Measurements from ENCODE around the gene GALNT9. TPM values are rescaled to one million over a fixed set of nuclear protein-coding genes. Genes with fewer than 3 reads are reported as not detected.
"Not testable (repeated sequence)": the region's sequence is repeated elsewhere in the genome, so short reads cannot be mapped to it uniquely, and the experiment has no call there.

Gene GALNT9
- total and polyA plus RNA-seq, 10 donors = 0.20 to 2.4 (median 0.84) TPM

DNA sequence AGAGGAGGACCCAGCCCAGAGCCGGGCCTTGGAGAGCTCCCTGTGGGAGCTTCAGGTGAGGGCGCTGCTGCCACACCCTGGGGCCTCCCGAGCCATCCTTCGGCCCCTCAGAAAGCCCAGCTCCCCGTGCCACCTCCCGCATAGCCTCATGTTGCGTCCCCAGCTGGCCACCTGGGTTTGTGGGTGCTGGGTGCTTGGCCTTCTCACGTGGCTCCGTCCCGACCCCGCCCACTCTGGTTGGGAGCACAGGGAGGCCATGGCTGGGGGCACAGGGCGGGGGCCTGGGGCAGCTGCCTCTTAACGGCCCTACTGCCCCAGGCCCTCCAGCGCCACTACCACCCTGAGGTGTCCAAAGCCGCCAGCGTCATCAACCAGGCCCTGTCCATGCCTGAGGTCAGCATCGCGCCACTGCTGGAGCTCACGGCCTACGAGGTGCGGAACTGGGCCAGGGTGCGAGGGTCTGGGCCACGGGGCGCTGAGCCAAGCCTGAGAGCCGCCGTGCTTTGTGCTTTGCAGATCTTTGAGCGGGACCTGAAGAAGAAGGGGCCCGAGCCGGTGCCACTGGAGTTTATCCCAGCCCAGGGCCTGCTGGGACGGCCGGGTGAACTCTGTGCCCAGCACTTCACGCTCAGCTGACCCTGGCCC, 177.5 kb downstream of the GALNT9 start:
- 92 to 100% (median 95%) methylated on average over 4 to 32 of the region's 32 CpGs for WGBS, 5 donors
- Histone ChIP-seq H3K36me3 (peaks cover 0 to 43% (median 33%) of the 10 kb centered on the region in 6 donors), H3K27me3 (replicated peaks in 1 of 7) (no peaks in the 10 kb centered on the region), H3K9me3 (no peaks in the 10 kb centered on the region), H3K4me3 (no peak overlapping the region), H3K27ac (no peak overlapping the region), H3K4me1 (peaks cover 7 to 30% (median 13%) of the 10 kb centered on the region in 6 donors)
- intact Hi-C loops (cut with DNase I; ENCODE audit: low total_unique reads) = loop anchor here (10.0 kb wide), 2 partner anchors 263 to 463 kb away; partner anchors contain the start of genes LRCOL1 and P2RX2
- TF ChIP-seq POLR2A (IDR thresholded peaks at IDR 0.05) (no peak), POLR2AphosphoS5 (IDR thresholded peaks at IDR 0.05) (no peak)
- TF ChIP-seq, protein P1, sequence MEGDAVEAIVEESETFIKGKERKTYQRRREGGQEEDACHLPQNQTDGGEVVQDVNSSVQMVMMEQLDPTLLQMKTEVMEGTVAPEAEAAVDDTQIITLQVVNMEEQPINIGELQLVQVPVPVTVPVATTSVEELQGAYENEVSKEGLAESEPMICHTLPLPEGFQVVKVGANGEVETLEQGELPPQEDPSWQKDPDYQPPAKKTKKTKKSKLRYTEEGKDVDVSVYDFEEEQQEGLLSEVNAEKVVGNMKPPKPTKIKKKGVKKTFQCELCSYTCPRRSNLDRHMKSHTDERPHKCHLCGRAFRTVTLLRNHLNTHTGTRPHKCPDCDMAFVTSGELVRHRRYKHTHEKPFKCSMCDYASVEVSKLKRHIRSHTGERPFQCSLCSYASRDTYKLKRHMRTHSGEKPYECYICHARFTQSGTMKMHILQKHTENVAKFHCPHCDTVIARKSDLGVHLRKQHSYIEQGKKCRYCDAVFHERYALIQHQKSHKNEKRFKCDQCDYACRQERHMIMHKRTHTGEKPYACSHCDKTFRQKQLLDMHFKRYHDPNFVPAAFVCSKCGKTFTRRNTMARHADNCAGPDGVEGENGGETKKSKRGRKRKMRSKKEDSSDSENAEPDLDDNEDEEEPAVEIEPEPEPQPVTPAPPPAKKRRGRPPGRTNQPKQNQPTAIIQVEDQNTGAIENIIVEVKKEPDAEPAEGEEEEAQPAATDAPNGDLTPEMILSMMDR (IDR thresholded peaks at IDR 0.05 in 8 of 11, conservative IDR thresholded peaks at IDR 0.05 in 3 of 11) = no peak
- DNase-seq = peak; percentile 73

- TF ChIP-seq POLR2AphosphoS5 (IDR thresholded peaks at IDR 0.05) = no peak
- TF ChIP-seq, protein P1 (IDR thresholded peaks at IDR 0.05 in 8 of 11, conservative IDR thresholded peaks at IDR 0.05 in 3 of 11) = no peak
- no peak for TF ChIP-seq POLR2A (IDR thresholded peaks at IDR 0.05)
- no peak for DNase-seq
- H3K36me3 ChIP-seq = peaks cover 0 to 49% (median 34%) of the 10 kb centered on the region in 6 donors
- intact Hi-C loops (cut with DNase I; ENCODE audit: low total_unique reads) = loop anchor here (10.0 kb wide), 2 partner anchors 264 to 464 kb away; partner anchors contain the start of genes LRCOL1 and P2RX2
- H3K4me3 ChIP-seq = no peak overlapping the region
- H3K9me3 ChIP-seq = no peaks in the 10 kb centered on the region
- 93 to 97% (median 95%) methylated on average over 28 to 36 of the region's 36 CpGs for WGBS, 5 donors
- no peak overlapping the region for H3K27ac ChIP-seq
- no peaks in the 10 kb centered on the region for H3K27me3 ChIP-seq (replicated peaks in 1 of 7)
- peaks cover 7 to 35% (median 13%) of the 10 kb centered on the region in 6 donors for H3K4me1 ChIP-seq
Measured at GRCh38 chr12:132151145-132151765, 178.1 kb downstream of the GALNT9 start.

GRCh38 chr12:132150780-132151144, 178.6 kb downstream of the GALNT9 start:
- H3K27me3 ChIP-seq (replicated peaks in 1 of 7) = no peaks in the 10 kb centered on the region
- peaks cover 8 to 40% (median 16%) of the 10 kb centered on the region in 6 donors for H3K4me1 ChIP-seq
- peaks cover 0 to 53% (median 34%) of the 10 kb centered on the region in 6 donors for H3K36me3 ChIP-seq
- TF ChIP-seq, protein P1 (IDR thresholded peaks at IDR 0.05 in 8 of 11, conservative IDR thresholded peaks at IDR 0.05 in 3 of 11) = no peak
- TF ChIP-seq POLR2AphosphoS5 (IDR thresholded peaks at IDR 0.05) (no peak), POLR2A (IDR thresholded peaks at IDR 0.05) (no peak)
- H3K4me3 ChIP-seq = no peak overlapping the region
- intact Hi-C loops (cut with DNase I; ENCODE audit: low total_unique reads) = loop anchor here (10.0 kb wide), 2 partner anchors 264 to 464 kb away; partner anchors contain the start of genes LRCOL1 and P2RX2
- DNase-seq = peak; percentile 64
- H3K9me3 ChIP-seq = no peaks in the 10 kb centered on the region
- H3K27ac ChIP-seq = no peak overlapping the region
- 89 to 97% (median 92%) methylated on average over 3 to 6 of the region's 6 CpGs for WGBS, 5 donors

GRCh38 chr12:132149526-132149925, 179.9 kb downstream of the GALNT9 start:
- H3K4me3 ChIP-seq; H3K27me3 ChIP-seq (replicated peaks in 1 of 7); intact Hi-C loops (cut with DNase I; ENCODE audit: low total_unique reads); H3K9me3 ChIP-seq; H3K27ac ChIP-seq: not testable (repeated sequence)
- 91 to 100% (median 92%) methylated on average over 3 to 28 of the region's 32 CpGs for WGBS, 5 donors
- peaks cover 0 to 53% (median 34%) of the 10 kb centered on the region in 6 donors for H3K36me3 ChIP-seq
- H3K4me1 ChIP-seq = peaks cover 18 to 48% (median 24%) of the 10 kb centered on the region in 6 donors
- DNase-seq = peak; percentile 20
